Sigmoid colon (tissue), 7 donors: Measurements from ENCODE around the gene NLGN4X. TPM values are rescaled to one million over a fixed set of nuclear protein-coding genes. Genes with fewer than 3 reads are reported as not detected.
A peak's percentile ranks its signal among the peaks of the same experiment; 100 is the strongest.
"Not testable (repeated sequence)": the region's sequence is repeated elsewhere in the genome, so short reads cannot be mapped to it uniquely, and the experiment has no call there.

ENCODE experiments used
- DNase-seq: peaks from one replicate; pipeline ENCODE4 v3.0.0-alpha.2; 2019
- H3K27ac ChIP-seq, 4 donors: fragments of 200-600 bp; sonication (generic); one replicate each; pipeline ENCODE4 v1.5.1; 2016 to 2019; ENCODE audit warnings: mild to moderate bottlenecking in 1 of 4
- H3K27me3 ChIP-seq, 3 donors: fragments of 200-600 bp; sonication (generic); one replicate each; pipeline ENCODE4 v1.5.1; 2019; ENCODE audit warnings: mild to moderate bottlenecking in 1 of 3
- H3K36me3 ChIP-seq, 4 donors: fragments of 200-600 bp; sonication (generic); one replicate each; pipeline ENCODE4 v1.5.1; 2016 to 2019
- H3K4me1 ChIP-seq, 4 donors: fragments of 200-600 bp; sonication (generic); one replicate each; pipeline ENCODE4 v1.5.1; 2017 to 2019
- H3K4me3 ChIP-seq, 4 donors: fragments of 200-600 bp; sonication (generic); one replicate each; pipeline ENCODE4 v1.5.1; 2017 to 2019; ENCODE audit warnings: mild to moderate bottlenecking in 2 of 4, moderate library complexity in 1 of 4
- H3K9me3 ChIP-seq, 4 donors: fragments of 200-600 bp in 3 of 4; sonication (generic) in 3 of 4; one replicate each; pipeline versions ENCODE4 v1.5.1 to v1.6.1; 2013 to 2019
- EP300 ChIP-seq, 4 donors: sonication (generic); formaldehyde crosslinking; IDR thresholded peaks; one replicate each; pipeline ENCODE4 v1.6.1; 2017; ENCODE audit warnings: antibody characterized with exemption in 4 of 4
- POLR2A ChIP-seq, 2 donors: fragments of 450-650 bp; IDR thresholded peaks; one replicate each; pipeline ENCODE4 v1.6.1; 2016; ENCODE audit warnings: antibody characterized with exemption in 2 of 2, mild to moderate bottlenecking in 2 of 2, moderate library complexity in 2 of 2
- POLR2AphosphoS5 ChIP-seq, 4 donors: sonication (generic); formaldehyde crosslinking; IDR thresholded peaks; one replicate each; pipeline ENCODE4 v1.6.1; 2017; ENCODE audit warnings: antibody characterized with exemption in 4 of 4
- WGBS, 2 donors: extraction: QIAGEN DNeasy Blood & Tissue Kit; methylation state at CpG; one replicate each; pipeline ENCODE4 v1.1.7; 2013; 5-methylcytosine and 5-hydroxymethylcytosine counted together
- intact Hi-C: fragments of 100-400 bp; cut with DNase I; formaldehyde crosslinking; loops from one replicate; pipeline ENCODE4 v1.15.1; 2023
- polyA plus RNA-seq, 3 donors: library from polyadenylated mRNA; stranded (reverse); fragments of 200-250 nt; gene quantifications; one replicate each; pipeline ENCODE4 v1.2.3, GENCODE V29; 2013
- total RNA-seq, 4 donors: library from RNA; depleted of rRNA; stranded (reverse); fragments of >200 nt; gene quantifications; one replicate each; pipeline ENCODE4 v1.1.0, GENCODE V29; 2016
- TF ChIP-seq, protein P1 (sequence below), 4 experiments: fragments of 450-650 bp in 3 of 4; fragments of 200-600 bp in 1 of 4; IDR thresholded peaks; one replicate each; pipeline ENCODE4 v1.5.1; 2016 to 2019; ENCODE audit warnings: antibody characterized with exemption in 4 of 4, mild to moderate bottlenecking in 3 of 4, moderate library complexity in 2 of 4
- donor health status: healthy with polysubstance abuse.
- donor health status: Bipolar disorder and iron deficiency.
- donor health status: healthy.

The NLGN4X gene
- total and polyA plus RNA-seq, 7 donors: under 0.01 to 6.4 (median 4.0) TPM; not detected in 1

DNA sequence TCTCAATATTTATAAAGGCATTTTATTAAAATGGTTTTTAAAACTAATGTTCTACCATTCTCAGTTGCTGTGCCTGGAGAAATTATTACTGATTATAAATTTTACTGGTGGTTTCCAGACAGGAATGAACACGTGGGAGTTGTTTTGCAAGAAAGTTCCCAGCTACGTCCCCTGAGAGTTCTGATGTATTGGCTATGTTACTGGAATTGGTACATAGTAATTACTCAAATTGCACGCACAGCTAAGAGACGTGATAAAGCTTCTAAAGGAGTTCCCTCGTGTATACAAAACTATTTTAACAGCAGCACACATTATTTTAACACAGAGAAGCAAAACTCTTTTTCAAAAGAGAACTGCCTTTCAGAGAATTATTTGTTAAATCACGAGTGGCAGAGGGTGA is 292.2 kb downstream of the NLGN4X start:
- Histone ChIP-seq H3K4me3 (no peak overlapping the region), H3K27me3 (no peaks in the 10 kb centered on the region), H3K36me3 (no peaks in the 10 kb centered on the region), H3K9me3 (no peaks in the 10 kb centered on the region), H3K4me1 (no peaks in the 10 kb centered on the region), H3K27ac (peak overlapping the region in 1 of 4 donors; percentile 23)
- peak in 2 of 4 donors; percentile 35 to 50 for TF ChIP-seq POLR2AphosphoS5 (IDR thresholded peaks at IDR 0.05)
- TF ChIP-seq POLR2A (IDR thresholded peaks at IDR 0.05): no peak
- DNase-seq: no peak
- intact Hi-C loops: no loop called here
- 58 to 59% methylated on average over 6 of the region's 6 CpGs for WGBS, 2 donors

DNA sequence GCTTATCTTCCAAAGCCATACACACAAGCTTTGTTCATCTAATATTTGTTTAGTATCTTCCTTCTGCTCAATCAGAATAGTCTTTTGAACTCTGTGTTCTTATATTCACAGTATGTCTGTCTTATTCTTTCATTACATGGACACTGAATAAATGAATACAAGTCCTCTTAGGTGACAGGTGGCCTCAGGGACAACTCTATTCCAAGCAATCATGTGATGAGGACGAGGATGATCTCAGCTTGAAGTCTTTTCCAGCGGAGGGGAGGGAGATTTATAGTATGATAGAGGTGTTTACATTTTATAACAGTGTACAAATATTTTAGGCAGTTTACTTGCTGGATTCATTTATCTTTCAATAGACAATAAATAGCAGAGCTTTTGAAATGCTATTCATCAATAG is 300.4 kb downstream of the NLGN4X start:
- H3K9me3 ChIP-seq: no peaks in the 10 kb centered on the region
- H3K4me3 ChIP-seq: no peak overlapping the region
- H3K27ac ChIP-seq: no peak overlapping the region
- no peaks in the 10 kb centered on the region for H3K4me1 ChIP-seq
- H3K36me3 ChIP-seq: no peaks in the 10 kb centered on the region
- intact Hi-C loops: no loop called here
- TF ChIP-seq, protein P1, sequence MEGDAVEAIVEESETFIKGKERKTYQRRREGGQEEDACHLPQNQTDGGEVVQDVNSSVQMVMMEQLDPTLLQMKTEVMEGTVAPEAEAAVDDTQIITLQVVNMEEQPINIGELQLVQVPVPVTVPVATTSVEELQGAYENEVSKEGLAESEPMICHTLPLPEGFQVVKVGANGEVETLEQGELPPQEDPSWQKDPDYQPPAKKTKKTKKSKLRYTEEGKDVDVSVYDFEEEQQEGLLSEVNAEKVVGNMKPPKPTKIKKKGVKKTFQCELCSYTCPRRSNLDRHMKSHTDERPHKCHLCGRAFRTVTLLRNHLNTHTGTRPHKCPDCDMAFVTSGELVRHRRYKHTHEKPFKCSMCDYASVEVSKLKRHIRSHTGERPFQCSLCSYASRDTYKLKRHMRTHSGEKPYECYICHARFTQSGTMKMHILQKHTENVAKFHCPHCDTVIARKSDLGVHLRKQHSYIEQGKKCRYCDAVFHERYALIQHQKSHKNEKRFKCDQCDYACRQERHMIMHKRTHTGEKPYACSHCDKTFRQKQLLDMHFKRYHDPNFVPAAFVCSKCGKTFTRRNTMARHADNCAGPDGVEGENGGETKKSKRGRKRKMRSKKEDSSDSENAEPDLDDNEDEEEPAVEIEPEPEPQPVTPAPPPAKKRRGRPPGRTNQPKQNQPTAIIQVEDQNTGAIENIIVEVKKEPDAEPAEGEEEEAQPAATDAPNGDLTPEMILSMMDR (IDR thresholded peaks at IDR 0.05): no peak
- TF ChIP-seq POLR2A (IDR thresholded peaks at IDR 0.05) (no peak), EP300 (IDR thresholded peaks at IDR 0.05) (no peak), POLR2AphosphoS5 (IDR thresholded peaks at IDR 0.05) (no peak)
- H3K27me3 ChIP-seq: no peaks in the 10 kb centered on the region
- 36 to 59% methylated on average over 2 of the region's 2 CpGs for WGBS, 2 donors
- no peak for DNase-seq

DNA sequence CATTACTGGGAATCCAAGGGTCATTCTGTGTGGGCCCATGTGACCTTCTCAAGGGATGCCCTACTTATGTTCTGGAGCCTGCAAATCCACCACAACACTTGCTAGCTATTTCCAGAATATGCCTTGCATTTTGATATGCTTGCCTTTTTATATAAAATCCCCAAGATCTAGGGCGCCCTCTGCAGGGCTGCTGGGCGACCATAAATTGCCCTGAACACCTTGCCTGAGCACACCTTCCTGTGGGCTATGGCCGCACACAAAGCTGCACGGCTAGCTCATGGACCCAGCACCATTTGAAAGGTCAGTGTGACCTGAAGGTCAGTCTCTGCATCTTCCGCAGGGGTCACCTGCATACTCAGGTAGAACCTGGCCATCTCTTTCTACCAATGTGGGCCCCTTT is 311.7 kb downstream of the NLGN4X start:
- TF ChIP-seq, protein P1 (IDR thresholded peaks at IDR 0.05): no peak
- TF ChIP-seq EP300 (IDR thresholded peaks at IDR 0.05) (no peak), POLR2AphosphoS5 (IDR thresholded peaks at IDR 0.05) (no peak), POLR2A (IDR thresholded peaks at IDR 0.05) (no peak)

DNA sequence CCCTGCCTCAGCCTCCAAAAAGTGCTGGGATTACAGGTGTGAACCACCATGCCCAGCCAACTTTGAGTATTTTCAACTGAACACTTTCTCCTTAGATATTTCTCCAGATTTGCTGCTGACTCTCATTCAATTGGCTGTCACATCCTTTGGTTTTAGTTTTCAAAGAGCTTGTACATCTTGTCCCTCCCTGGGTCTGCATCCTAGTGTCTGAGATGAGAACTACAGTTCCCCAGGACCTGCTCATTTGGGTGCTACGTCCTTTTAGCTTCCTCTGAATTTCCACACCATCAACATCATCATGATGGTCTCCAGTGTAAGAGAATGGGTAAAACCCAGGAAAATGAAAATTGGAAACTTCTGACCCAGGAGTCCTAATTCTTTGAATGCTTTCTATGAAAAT is 312.9 kb downstream of the NLGN4X start:
- no peak for TF ChIP-seq POLR2A (IDR thresholded peaks at IDR 0.05)
- TF ChIP-seq, protein P1 (IDR thresholded peaks at IDR 0.05): no peak
- no peak for TF ChIP-seq EP300 (IDR thresholded peaks at IDR 0.05)
- no peak for TF ChIP-seq POLR2AphosphoS5 (IDR thresholded peaks at IDR 0.05)
- Histone ChIP-seq H3K4me1 (no peaks in the 10 kb centered on the region), H3K36me3 (no peaks in the 10 kb centered on the region), H3K4me3 (no peak overlapping the region), H3K27me3 (no peaks in the 10 kb centered on the region), H3K27ac (no peak overlapping the region), H3K9me3 (peaks cover 0 to 4% (median 0%) of the 10 kb centered on the region in 4 donors)
- 59 to 68% methylated on average over 1 of the region's 1 CpG for WGBS, 2 donors
- DNase-seq: no peak
- intact Hi-C loops: no loop called here

More for the DNA sequence above, 311.7 kb downstream of the NLGN4X start:
- H3K9me3 ChIP-seq: peaks cover 0 to 4% (median 0%) of the 10 kb centered on the region in 4 donors
- no peaks in the 10 kb centered on the region for H3K4me1 ChIP-seq
- H3K27ac ChIP-seq: no peak overlapping the region
- DNase-seq: no peak
- WGBS, 2 donors: 80 to 82% methylated on average over 5 of the region's 5 CpGs
- no peaks in the 10 kb centered on the region for H3K27me3 ChIP-seq
- intact Hi-C loops: no loop called here
- no peaks in the 10 kb centered on the region for H3K36me3 ChIP-seq
- H3K4me3 ChIP-seq: no peak overlapping the region

DNA sequence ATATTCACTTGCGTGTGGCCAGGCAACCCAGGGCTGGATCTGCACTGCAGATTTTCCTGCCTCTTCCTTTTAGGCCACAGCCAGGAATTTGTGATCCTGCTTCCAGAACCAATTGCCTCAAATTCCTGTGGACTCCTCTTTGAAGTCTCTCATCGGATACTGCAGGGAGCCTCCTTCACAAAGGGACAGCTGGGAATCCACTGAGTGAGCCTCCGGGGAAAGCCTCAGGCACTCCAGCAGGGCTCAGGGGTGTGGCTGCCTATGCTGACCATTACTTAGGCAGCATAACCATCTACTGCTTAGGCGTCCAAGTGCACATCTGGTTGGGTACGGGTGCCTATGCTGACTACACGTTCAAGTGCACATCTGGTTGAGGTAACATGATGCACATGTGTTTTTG is 321.5 kb downstream of the NLGN4X start:
- Histone ChIP-seq H3K4me3 (no peak overlapping the region), H3K27ac (no peak overlapping the region), H3K9me3 (peaks cover 0 to 3% (median 0%) of the 10 kb centered on the region in 4 donors), H3K4me1 (no peaks in the 10 kb centered on the region), H3K36me3 (no peaks in the 10 kb centered on the region), H3K27me3 (no peaks in the 10 kb centered on the region)
- WGBS, 2 donors: 61 to 78% methylated on average over 6 of the region's 6 CpGs
- DNase-seq: no peak
- TF ChIP-seq POLR2A (IDR thresholded peaks at IDR 0.05): no peak
- no peak for TF ChIP-seq EP300 (IDR thresholded peaks at IDR 0.05)
- TF ChIP-seq POLR2AphosphoS5 (IDR thresholded peaks at IDR 0.05): no peak
- TF ChIP-seq, protein P1 (IDR thresholded peaks at IDR 0.05): no peak
- intact Hi-C loops: no loop called here

DNA sequence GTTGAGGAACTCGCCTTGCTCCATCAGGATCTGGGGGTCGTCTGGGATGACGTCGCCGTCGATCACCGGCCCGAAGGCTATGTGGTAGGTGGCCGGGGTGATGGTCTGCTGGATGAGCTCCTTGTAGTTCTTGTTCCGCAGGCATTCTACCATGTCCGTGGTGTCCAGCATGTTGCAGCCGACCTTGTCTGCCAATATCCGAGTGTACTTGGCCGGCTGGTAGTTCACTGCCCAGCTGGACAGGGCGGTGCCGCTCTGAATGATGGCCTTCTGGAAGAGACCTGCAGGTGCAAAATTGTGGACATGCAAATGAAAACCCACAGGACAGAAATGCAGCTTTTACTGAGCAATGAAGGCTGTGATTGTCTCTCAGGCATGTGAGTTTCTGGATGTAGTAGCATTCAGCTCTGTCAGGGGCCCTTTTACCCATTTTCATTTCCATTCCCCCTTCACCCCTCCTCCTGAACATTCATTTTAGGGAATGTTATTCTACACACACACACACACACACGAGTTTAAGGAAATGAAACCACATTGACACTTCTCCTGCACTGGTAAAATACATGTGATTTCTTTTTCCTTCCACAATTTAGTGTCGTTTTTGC is 325.0 kb downstream of the NLGN4X start:
- H3K36me3 ChIP-seq, H3K27ac ChIP-seq, H3K4me3 ChIP-seq, intact Hi-C loops, DNase-seq, H3K9me3 ChIP-seq, H3K4me1 ChIP-seq, H3K27me3 ChIP-seq: not testable (repeated sequence)
- WGBS, 2 donors: 89 to 90% methylated on average over 16 to 18 of the region's 18 CpGs
